Subcutaneous abdominal adipose tissue (tissue), 5 donors: ENCODE results near the gene STAMBP.
"Not testable (repeated sequence)": the region's sequence is repeated elsewhere in the genome, so short reads cannot be mapped to it uniquely, and the experiment has no call there.

Experiments used
- H3K27ac ChIP-seq: one replicate; pipeline ENCODE4 v1.7.0; 2013; ENCODE audit warnings: low read depth, mild to moderate bottlenecking, inconsistent platforms, low read length, moderate library complexity
- H3K27me3 ChIP-seq, 5 donors: one replicate each; pipeline ENCODE4 v1.7.0; 2013; ENCODE audit warnings: low read length in 5 of 5, inconsistent platforms in 1 of 5; ENCODE audit not compliant: control insufficient read depth in 5 of 5, insufficient read depth in 4 of 5
- H3K36me3 ChIP-seq, 5 donors: one replicate each; pipeline ENCODE4 v1.7.0; 2013; ENCODE audit warnings: low read length in 5 of 5; ENCODE audit not compliant: control insufficient read depth in 5 of 5, insufficient read depth in 5 of 5
- H3K4me1 ChIP-seq, 5 donors: one replicate each; pipeline ENCODE4 v1.7.0; 2013; ENCODE audit warnings: low read length in 5 of 5, mild to moderate bottlenecking in 3 of 5, moderate library complexity in 1 of 5; ENCODE audit not compliant: control insufficient read depth in 5 of 5, insufficient read depth in 5 of 5
- H3K4me3 ChIP-seq, 5 donors: one replicate each; pipeline ENCODE4 v1.7.0; 2013; ENCODE audit warnings: low read length in 5 of 5, low read depth in 1 of 5
- H3K9ac ChIP-seq, 5 donors: one replicate each; pipeline ENCODE4 v1.7.0; 2013; ENCODE audit warnings: low read length in 5 of 5, mild to moderate bottlenecking in 4 of 5, moderate library complexity in 3 of 5
- H3K9me3 ChIP-seq, 5 donors: one replicate each; pipeline ENCODE4 v1.7.0; 2013; ENCODE audit warnings: low read length in 5 of 5; ENCODE audit not compliant: control insufficient read depth in 5 of 5
- donor health status: healthy.
- donor health status: healthy.
- donor health status: healthy.
- donor health status: healthy.
- donor health status: healthy.

STAMBP gene

DNA sequence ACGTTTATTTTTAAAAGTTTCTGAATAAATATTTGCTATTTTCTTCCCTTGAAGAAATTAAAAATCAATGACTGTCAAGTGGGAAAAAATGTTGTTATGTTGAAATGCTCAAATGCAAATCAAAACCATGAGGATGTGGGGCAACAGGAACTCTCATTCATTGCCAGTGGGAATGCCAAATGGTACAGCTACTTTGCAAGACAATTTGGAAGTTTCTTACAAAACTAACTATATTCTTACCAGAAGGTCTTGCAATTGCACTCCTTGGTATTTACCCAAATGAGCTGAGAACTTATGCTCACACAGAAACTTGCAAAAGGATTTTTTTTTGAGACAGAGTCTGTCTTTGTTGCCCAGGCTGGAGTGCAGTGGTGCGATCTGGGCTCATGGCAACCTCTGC, 56.6 kb downstream of the STAMBP start:
- Histone ChIP-seq H3K27ac (no peak overlapping the region), H3K27me3 (peaks cover 0 to 3% (median 0%) of the 10 kb centered on the region in 5 donors), H3K4me1 (no peaks in the 10 kb centered on the region), H3K36me3 (no peaks in the 10 kb centered on the region), H3K9me3 (no peaks in the 10 kb centered on the region), H3K9ac (no peak overlapping the region), H3K4me3 (no peak overlapping the region)

DNA sequence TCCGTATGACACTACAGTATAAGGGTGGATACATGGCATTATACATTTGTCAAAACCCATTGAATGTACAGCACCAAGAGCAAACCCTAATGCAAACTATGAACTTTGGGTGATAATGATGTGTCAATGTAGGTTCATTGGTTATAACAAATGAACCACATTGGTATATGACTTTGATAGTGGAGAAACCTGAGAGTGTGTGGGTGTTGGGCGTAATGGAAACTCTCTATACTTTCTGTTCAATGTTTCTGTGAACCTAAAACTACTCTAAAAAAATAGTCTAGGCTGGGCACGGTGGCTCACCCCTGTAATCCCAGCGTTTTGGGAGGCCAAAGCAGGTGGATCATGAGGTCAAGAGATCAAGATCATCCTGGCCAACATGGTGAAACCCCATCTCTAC, 57.6 kb downstream of the STAMBP start:
- H3K27ac ChIP-seq: no peak overlapping the region
- no peaks in the 10 kb centered on the region for H3K9me3 ChIP-seq

DNA sequence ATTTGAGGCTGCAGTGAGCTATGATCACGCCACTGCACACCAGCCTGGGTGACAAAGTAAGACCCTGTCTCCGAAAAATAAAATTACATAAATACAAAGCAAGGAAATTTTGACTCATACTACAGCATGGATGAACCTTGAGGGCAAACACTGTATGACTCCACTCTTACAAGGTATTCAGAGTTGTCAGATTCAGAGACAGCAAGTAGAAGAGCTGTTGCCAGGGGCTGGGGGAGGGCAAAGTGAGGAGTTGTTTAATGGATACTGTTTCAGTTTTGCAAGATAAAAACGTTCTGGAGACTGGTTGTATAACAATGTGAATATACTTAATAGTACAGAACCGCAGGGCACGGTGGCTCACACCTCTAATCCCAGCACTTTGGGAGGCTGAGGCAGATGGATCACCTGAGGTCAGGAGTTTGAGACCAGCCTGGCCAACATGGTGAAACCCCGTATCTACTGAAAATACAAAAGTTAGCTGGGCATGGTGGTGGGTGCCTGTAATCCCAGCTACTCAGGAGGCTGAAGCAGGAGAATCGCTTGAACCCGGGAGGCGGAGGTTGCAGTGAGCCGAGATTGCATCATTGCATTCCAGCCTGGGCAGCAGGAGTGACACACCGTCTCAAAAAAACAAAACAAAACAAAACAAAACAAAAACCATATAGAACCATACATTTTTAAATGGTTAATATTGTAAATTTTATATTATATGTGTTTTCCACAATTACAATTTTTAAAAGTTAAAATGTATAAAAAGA, 59.0 kb downstream of the STAMBP start:
- H3K4me1 ChIP-seq, H3K9me3 ChIP-seq, H3K27me3 ChIP-seq, H3K9ac ChIP-seq, H3K36me3 ChIP-seq, H3K27ac ChIP-seq, H3K4me3 ChIP-seq: not testable (repeated sequence)

More for the DNA sequence above, 57.6 kb downstream of the STAMBP start:
- no peak overlapping the region for H3K9ac ChIP-seq
- peaks cover 0 to 3% (median 0%) of the 10 kb centered on the region in 5 donors for H3K27me3 ChIP-seq
- no peaks in the 10 kb centered on the region for H3K36me3 ChIP-seq
- H3K4me3 ChIP-seq: no peak overlapping the region
- no peaks in the 10 kb centered on the region for H3K4me1 ChIP-seq

DNA sequence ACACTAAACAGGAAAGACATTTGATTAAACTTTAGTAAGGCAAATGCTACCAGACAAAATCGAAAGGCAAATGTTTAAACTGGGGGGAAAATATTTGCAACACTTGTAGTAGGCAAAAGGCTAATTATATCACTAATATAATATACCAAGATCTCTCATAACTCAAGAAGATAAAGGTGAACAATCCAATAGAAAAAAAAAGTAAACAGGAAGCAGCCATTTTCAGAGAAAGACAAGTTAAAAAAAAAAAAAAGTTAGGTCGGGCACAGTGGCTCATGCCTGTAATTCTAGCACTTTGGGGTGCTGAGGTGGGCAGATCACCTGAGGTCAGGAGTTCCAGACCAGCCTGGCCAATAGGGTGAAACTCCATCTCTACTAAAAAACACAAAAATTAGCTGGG, 59.6 kb downstream of the STAMBP start:
- Histone ChIP-seq H3K9me3 (no peaks in the 10 kb centered on the region), H3K27ac (no peak overlapping the region), H3K27me3 (peaks cover 0 to 3% (median 0%) of the 10 kb centered on the region in 5 donors), H3K36me3 (no peaks in the 10 kb centered on the region), H3K4me3 (no peak overlapping the region), H3K9ac (no peak overlapping the region), H3K4me1 (no peaks in the 10 kb centered on the region)

DNA sequence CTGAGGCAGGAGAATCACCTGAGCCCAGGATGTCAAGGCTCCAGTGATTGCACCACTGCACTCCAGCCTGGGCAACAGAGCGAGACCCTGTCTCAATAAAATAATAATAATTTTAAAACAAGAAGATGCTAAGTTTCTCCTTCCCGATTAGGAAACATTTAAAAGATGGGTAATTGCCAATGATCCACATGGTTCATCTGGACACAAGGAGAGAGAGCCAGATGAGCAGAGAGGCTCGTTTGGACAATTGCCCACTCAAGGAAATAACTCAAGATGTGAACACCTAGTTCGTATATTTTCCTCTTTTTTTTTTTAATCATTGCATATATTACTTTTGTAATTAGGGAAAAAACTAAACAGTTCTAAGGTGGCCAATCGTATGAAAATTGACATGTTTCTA, 60.4 kb downstream of the STAMBP start:
- Histone ChIP-seq H3K9ac (no peak overlapping the region), H3K9me3 (no peaks in the 10 kb centered on the region), H3K4me1 (no peaks in the 10 kb centered on the region), H3K27ac (no peak overlapping the region), H3K27me3 (peaks cover 0 to 3% (median 0%) of the 10 kb centered on the region in 5 donors), H3K36me3 (no peaks in the 10 kb centered on the region), H3K4me3 (no peak overlapping the region)

DNA sequence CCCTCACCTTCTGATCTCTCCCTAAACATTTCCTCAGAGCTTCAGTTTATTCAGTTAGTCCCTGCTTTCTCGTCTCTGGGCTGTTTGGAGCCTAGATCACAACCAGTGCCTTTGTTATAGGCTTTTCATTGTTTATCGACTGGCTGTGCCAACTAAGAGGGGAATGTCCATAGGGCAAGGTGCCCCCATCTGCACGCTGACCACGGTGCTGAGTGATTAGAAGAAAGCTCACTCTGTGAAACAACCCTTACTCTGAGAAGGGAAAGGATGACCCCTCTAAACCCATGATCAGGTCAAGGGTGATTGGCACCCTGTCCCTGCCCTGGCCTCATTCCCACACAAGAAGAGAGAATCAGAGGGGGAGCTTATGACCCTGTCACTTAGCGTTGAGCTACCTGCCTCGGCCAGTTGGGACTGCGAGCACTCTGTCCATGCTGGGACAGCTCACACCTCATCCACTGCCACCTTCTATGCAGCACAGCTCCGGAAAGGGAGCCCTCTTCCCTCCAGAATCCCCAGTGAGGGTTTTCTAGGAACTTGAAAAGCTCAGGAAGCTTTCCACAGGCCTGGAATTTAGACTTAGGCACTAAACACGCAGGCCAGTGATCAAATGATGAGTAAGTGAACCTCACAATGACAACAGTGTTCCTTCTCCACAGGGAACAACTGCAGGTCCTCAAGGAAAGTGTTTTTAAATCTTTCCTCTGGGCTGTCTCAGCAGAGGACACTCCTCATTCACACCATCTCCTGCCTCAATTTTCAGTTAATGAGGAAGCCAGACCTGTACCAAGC, 61.7 kb downstream of the STAMBP start:
- no peak overlapping the region for H3K27ac ChIP-seq
- H3K9ac ChIP-seq: no peak overlapping the region
- no peaks in the 10 kb centered on the region for H3K9me3 ChIP-seq

DNA sequence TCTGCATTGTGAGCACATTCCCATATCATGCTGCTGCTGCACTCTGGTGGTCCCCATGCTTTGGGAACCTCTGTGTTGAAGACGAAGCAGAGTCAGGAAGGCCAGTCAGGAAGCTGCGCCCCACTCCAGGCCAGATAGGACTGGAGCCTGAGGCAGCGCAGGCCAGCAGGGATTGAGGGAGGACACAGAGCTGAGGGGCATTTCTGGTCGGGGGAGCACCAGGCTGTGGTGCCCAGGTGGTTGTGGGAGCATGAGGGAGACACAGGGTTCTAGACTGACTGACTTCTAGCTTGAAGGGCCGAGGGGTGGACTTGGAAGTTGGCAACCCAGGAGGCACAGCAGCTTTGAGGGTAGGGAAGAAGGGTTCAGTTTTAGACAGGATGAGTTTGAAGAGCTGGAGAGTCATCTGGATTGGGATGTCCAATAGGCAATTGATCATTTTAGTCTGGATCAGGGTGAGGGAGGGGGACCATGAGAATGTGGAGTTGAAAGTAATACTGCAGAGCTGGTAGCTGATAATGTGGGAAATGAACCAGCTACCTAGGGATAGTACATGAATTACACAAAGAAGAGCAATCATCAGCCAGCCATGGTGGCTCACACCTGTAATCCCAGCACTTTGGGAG, 62.6 kb downstream of the STAMBP start:
- no peak overlapping the region for H3K27ac ChIP-seq
- H3K4me1 ChIP-seq: peaks cover 0 to 2% (median under 1%) of the 10 kb centered on the region in 5 donors
- no peak overlapping the region for H3K4me3 ChIP-seq
- peaks cover 0 to 3% (median 0%) of the 10 kb centered on the region in 5 donors for H3K27me3 ChIP-seq
- H3K9me3 ChIP-seq: no peaks in the 10 kb centered on the region
- H3K9ac ChIP-seq: no peak overlapping the region
- no peaks in the 10 kb centered on the region for H3K36me3 ChIP-seq

More for the DNA sequence above, 61.7 kb downstream of the STAMBP start:
- Histone ChIP-seq H3K36me3 (no peaks in the 10 kb centered on the region), H3K4me1 (no peaks in the 10 kb centered on the region), H3K27me3 (peaks cover 0 to 3% (median 0%) of the 10 kb centered on the region in 5 donors), H3K4me3 (no peak overlapping the region)

DNA sequence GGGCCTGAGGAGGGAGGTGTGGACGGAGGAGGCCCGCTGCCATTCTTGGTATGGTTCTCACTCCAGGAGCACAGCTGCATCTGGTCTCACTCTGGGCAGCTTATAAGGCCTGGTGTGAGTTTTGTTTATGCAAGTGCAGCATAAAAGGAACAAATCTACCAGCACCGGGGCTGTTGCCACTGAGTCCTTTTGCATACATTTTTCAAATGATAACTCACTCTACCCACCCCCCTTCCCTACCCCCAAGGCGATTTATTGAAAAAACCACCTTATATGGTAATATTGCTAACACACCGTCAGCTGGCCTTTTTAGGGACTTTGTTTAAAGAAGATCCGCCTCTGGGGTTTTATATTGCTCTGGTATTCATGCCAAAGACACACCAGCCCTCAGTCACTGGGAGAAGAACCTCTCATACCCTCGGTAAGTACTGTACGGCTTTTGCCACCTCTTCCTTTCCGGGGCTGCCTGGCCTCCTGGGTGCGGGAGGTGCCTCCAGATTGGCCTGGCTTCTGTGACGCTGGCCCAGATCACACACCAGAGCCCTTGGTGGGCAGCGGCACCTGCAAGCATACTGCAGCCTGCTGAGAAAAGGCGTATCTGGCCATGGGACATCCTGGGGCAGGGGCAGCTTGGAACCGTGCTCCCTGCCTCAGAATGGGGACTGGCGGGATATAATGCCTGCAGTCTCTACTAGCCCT, 64.0 kb downstream of the STAMBP start, which contains the start of gene ACTG2:
ACTG2 (plus strand) TSS at position 378 of the 699 bp plus-strand sequence. CDS start 8,304 bp downstream, outside the sequence.
- H3K36me3 ChIP-seq: no peaks in the 10 kb centered on the region
- no peaks in the 10 kb centered on the region for H3K9me3 ChIP-seq
- peaks cover 2 to 13% (median 4%) of the 10 kb centered on the region in 5 donors for H3K4me1 ChIP-seq
- H3K27ac ChIP-seq: no peak within 1 kb of the TSS
- no peak within 1 kb of the TSS for H3K9ac ChIP-seq
- peaks cover 0 to 2% (median 0%) of the 10 kb centered on the region in 5 donors for H3K27me3 ChIP-seq
- H3K4me3 ChIP-seq: no peak within 1 kb of the TSS

DNA sequence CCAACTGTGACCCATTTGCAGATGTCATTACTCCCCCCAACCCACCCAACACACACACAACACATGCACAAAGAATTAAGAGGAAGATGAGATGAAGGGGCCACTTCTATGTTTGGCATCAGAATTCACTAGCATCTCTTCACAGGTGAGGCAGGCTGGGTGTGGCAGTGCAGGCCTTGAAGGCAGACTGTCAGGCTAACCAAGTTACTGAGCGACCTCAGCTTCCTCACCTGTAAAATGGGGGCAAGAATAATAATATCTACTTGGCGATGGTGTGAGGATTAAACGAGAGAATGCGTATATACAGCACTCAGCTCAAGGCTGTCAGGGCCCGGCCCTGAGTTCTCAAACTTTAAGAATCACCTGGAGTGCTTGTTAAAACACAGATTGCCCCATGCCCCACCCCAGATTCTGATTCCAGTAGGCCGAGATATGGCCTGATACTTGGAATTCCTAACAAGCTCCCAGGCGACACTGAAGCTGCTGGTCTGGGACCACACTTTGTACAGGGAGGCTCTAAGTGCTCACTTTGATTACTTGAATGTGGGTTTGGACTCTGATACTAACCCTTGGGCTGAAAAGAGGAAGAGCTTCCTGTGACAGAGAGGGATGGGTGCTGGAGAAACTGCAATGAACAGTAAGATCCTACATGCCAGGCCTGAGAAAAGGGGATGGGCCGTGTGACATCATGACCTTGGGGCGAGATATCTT, 65.2 kb downstream of the STAMBP start:
- H3K9ac ChIP-seq: no peak overlapping the region
- H3K27ac ChIP-seq: no peak overlapping the region
- no peaks in the 10 kb centered on the region for H3K9me3 ChIP-seq
- H3K36me3 ChIP-seq: no peaks in the 10 kb centered on the region
- peaks cover 0 to 2% (median 0%) of the 10 kb centered on the region in 5 donors for H3K27me3 ChIP-seq
- H3K4me1 ChIP-seq: peaks cover 2 to 13% (median 4%) of the 10 kb centered on the region in 5 donors
- no peak overlapping the region for H3K4me3 ChIP-seq
